Astrocyte of the spinal cord (primary cell): ENCODE results near the gene TACR2.

Experiments
- DNase-seq: peaks from one replicate; pipeline ENCODE4 v3.0.0; 2011; ENCODE audit warnings: low read depth, low spot score
- H3K4me3 ChIP-seq: 2 replicates; pipeline ENCODE4 v1.5.1; 2011; ENCODE audit warnings: low read depth, mild to moderate bottlenecking, low read length, moderate library complexity
- CTCF ChIP-seq: IDR thresholded peaks from 2 replicates; pipeline ENCODE4 v1.5.1; 2012; ENCODE audit warnings: low read depth, mild to moderate bottlenecking, low read length, inconsistent platforms
- in situ Hi-C: cut with HindIII; loops from 2 replicates; pipeline ENCODE4 v1.10.0; 2017; ENCODE audit warnings: low sequenced_read_pairs

TACR2 gene

GRCh38 chr10:69419744-69420126, 3.0 kb upstream of the TACR2 start:
- TF ChIP-seq CTCF, result no peak
- DNase-seq, result no peak
- in situ Hi-C loops, result no loop called here
- no peak overlapping the region for H3K4me3 ChIP-seq

- TF ChIP-seq CTCF, result no peak
- no peak for DNase-seq
- in situ Hi-C loops, result no loop called here
- no peak overlapping the region for H3K4me3 ChIP-seq
These were observed 2.5 kb upstream of the TACR2 start for GRCh38 chr10:69419096-69419743.

GRCh38 chr10:69418052-69418752, 1.5 kb upstream of the TACR2 start:
- no peak for DNase-seq
- TF ChIP-seq CTCF, result no peak
- H3K4me3 ChIP-seq, result no peak overlapping the region
- in situ Hi-C loops, result no loop called here

- DNase-seq, result no peak
- in situ Hi-C loops, result no loop called here
- no peak overlapping the region for H3K4me3 ChIP-seq
- TF ChIP-seq CTCF, result no peak
These were observed 824 bp upstream of the TACR2 start for GRCh38 chr10:69417542-69417941.

- H3K4me3 ChIP-seq, result no peak overlapping the region
- no peak for TF ChIP-seq CTCF
- DNase-seq, result no peak
- in situ Hi-C loops, result no loop called here
These were observed 767 bp downstream of the TACR2 start for GRCh38 chr10:69415951-69416350.

GRCh38 chr10:69415049-69415448, 1.7 kb downstream of the TACR2 start:
- in situ Hi-C loops, result no loop called here
- no peak for DNase-seq
- TF ChIP-seq CTCF, result no peak
- H3K4me3 ChIP-seq, result no peak overlapping the region
